HUDEP-2 (cell line): ENCODE measurements around the gene PHF24.
"Not testable (repeated sequence)": the region's sequence is repeated elsewhere in the genome, so short reads cannot be mapped to it uniquely, and the experiment has no call there.

ENCODE experiments used
- DNase-seq, 76 experiments: peaks; one replicate each; lab custom pipeline; 2025; ENCODE audit not compliant: unreplicated experiment in 76 of 76; lab: John Stamatoyannopoulos, UW

The PHF24 gene

DNA sequence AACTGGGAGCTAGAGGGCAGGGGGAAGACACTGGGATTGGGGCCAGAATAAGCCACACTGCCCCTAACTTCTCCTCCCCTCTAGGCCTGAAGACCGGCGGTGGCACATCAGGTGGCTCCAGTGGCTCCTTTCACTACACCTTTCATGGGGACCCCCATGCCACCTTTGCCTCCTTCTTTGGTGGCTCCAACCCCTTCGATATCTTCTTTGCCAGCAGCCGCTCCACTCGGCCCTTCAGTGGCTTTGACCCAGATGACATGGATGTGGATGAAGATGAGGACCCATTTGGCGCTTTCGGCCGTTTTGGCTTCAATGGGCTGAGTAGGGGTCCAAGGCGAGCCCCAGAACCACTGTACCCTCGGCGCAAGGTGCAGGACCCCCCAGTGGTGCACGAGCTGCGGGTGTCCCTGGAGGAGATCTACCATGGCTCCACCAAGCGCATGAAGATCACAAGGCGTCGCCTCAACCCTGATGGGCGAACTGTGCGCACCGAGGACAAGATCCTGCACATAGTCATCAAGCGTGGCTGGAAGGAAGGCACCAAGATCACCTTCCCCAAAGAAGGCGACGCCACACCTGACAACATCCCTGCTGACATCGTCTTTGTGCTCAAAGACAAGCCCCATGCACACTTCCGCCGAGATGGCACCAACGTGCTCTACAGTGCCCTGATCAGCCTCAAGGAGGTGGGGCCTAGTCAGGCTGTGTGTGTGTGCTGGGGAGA, 38.3 kb downstream of the PHF24 start:
- DNase-seq, result no peak

DNA sequence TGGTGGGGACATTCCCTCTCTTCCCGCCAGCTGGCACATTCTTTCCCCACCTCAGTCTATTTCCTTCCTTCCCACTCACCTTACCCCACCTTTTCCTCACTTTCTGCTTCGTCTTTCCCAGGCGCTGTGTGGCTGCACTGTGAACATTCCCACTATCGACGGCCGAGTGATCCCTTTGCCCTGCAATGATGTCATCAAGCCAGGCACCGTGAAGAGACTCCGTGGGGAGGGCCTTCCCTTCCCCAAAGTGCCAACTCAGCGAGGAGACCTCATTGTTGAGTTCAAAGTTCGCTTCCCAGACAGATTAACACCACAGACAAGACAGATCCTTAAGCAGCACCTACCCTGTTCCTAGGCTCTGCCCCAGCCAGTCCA, 38.8 kb downstream of the PHF24 start:
- no peak for DNase-seq

DNA sequence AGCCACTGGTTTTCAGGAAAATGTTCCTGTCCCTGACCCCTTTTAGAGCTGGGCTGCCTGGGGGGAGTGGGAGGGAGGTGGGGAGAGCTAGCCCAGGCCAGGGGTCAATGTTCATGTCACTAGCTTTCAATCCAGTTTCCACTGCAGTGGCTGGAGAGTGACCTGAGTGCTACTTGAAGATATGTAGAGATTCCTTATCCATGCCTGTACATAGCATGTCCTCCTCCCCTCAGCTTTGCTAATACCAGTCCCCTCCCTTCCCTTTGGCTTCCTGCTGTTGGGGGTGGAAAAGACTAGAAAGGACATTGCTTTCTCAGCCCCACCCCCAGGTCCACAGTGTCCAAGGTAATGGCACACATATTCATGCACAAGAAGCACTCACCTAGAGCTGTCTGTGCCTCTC, 39.3 kb downstream of the PHF24 start:
- no peak for DNase-seq

DNA sequence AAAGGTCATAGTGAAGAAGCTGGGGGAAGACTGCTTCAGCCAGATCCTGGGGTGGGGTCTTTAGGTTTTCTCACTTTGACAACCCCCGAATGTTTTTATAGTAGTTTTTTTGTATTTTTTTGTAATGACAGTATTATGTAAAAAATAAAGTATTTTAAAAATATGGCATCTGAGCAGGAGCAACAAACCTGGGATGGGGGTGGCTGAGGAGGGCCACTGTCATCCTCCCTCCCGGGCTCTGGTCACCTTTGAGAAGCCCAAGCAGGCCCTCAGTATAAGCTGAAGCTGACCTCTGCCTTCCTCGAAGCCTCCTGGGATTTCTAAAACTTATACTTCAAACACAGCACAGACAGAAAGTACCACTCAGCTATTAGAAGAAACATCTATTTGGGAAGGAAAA, 40.2 kb downstream of the PHF24 start:
- DNase-seq, result no peak

DNA sequence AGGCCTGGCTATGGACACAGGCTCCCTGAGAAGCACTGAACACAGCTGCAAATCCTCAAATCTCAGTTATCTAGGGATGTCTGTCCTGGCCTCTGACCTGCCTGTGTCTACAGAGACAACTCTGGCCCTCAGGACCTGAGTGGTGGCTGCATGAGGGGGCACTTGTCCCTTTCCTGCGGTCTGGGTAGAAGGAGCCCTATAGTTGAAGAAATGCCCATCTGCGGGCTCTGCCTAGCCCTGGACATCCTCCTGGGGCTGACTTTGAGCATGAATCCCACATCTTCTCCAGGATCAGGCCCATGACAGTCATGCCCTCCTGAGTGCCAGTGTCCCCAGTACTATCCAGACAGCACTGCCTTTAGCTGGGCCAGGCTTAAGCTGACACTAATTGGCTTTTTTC, 41.5 kb downstream of the PHF24 start:
- DNase-seq, result no peak

DNA sequence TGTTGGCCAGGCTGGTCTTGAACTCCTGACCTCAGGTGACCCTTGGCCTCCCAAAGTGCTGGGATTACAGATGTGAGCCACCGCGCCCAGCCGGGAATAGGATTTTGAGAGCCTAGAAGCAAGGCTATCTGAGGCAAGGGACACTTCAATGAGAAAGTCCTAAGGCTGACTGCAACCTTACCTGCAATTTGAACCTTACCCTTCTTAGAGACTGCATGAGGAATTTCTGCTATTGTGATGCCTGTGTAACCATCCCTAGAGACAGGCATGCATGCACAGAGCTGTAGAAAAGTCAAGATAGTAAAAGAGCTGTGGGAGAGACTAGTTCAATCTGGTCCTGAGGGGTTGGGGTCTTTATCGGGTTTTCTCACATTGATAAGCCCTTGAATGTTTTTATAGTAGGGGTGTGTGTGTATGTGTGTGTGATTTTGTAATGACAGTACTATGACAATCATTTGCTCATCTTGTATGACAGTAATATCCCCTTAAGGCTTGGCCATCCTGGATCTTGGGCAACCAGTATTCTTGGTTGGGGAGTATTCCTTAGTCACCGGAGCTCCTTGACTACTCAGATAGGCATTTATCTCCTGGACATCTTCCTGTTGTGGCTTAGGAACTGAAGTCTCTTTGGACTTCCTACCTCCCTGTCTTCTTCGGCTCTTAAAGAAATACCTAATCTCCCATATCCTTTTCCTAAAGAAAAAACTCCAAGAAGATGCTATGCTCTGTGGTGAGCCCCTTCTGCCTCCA, 42.6 kb downstream of the PHF24 start:
- no peak for DNase-seq

DNA sequence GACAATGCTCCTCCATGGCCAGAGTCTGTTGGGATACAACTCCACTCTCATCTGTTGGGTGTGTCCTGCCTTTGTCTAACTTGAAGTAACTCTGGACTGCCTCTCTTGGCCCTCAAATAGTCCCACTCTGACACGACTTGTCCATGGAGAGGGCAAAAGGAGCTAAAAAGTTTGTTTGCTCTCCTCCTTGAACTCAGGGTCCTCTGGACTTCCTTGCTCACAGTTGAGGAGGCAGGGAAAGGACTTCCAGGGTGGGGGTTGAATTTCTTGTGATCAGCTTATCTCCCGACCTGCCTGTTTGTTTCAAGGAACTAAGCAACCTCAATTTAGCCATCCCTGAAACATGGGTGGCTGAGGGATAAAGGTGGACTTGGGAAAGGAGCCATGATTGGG, 43.2 kb downstream of the PHF24 start:
- DNase-seq, result no peak

DNA sequence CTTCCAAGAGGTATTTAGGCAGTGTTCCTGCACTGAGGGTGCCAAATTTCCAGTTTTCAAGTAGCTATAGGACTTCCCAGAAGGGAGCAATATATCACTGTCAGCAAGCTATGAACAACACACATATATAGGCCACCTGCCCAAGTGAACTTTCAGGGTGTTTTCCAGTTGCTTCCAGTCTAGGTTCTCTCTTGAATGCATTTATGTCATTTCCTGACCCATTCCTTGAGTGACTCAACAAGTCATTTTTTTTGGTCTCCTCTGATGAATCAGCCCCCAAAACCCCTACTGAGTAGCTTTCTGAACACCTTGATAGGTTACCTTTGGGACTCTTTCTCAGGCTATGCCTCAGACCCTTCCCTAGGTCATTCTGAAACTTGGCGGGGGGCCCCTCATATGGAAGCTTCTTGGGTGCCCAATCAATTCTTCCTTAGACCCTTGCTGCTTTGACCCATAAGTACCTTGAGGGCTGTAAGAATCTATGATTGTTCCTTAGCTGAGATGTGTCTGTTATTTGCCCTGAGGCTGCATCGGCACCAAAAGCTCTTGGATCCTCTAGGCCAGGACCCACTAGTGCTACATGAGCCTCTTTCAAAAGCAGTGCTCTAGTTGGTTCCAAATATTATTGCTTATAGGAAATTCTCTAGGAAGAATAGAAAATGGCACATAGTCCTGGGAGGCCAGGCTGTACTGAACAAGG, 43.9 kb downstream of the PHF24 start:
- DNase-seq, result no peak

DNA sequence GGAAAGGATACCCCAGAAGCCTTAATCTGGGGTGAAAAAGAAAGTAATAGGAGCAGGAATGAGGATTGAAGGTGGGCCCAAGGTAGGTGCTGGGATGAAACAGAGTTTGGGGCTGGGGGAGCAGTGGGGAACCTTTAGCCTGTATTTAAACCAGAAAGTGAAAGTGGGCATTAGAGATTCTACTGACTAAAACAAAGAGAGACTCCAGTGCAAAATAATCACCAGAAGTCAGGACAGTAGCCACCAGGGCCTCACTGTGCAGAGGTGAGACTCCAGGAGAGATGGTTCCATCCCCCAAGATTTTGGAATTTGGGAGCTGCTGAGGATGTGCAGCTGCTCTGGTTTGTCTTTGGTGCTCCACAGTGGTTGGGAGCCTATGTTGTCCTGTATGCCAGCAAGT, 44.5 kb downstream of the PHF24 start:
- no peak for DNase-seq

DNA sequence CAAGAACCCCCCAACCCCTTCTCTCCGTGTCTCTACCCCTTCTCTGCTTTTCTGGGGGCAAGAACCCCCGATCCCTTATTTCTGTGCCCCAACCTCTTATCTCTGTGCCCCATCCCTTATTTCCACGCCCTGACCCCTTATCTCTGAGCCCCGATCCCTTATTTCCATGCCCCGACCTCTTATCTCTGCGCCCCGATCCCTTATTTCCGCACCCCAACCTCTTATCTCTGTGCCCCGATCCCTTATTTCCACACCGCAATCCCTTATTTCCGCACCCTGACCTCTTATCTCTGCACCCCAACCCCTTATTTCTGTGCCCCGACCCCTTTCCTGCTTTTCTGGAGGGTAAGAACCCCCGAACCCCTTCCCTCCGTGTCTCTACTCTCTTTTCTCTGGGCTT, 46.2 kb downstream of the PHF24 start:
- DNase-seq, result not testable (repeated sequence)

DNA sequence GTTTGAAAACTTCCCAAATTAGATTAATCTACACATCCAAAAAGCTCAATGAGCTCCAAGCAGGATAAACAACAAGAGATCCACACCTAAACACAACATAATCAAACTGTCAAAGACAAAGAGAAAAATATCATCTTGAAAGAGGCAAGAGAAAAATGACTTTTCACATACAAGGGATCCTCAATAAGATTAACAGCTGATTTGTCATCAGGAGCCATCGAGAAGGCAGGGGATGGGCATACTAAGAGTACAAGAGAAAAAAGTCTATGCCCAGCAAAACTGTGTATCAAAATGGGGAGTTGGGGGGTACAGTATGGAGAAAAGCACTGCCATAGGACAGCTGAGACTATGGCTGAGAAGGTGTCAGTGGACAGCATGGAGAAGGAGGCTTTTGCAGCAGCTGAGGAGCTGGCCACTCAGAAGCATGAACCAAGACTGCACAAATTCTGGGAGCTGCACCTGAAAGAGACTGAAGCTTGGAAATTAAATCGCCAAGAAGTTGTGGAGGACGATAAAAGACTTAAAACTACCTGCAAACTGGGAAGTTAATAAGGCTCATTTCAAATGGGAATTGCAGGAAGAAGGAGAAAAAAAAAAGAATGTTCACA, 52.4 kb downstream of the PHF24 start:
- no peak for DNase-seq

DNA sequence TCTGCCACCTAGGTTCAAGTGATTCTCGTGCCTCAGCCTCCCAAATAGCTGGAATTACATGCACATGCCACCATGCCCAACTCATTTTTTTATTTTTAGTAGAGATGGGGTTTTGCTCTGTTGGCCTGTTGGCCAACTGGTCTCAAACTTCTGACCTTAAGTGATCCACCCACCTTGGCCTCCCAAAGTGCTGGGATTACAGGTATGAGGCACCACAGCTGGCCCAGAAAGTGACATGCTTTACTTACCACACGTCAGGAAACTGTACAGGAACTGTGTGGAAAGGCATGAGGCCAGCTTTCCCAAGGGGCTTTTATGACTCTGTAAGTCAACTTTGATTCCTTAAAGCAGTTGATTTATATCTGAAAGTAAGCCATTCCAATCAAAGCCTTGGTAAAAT, 56.4 kb downstream of the PHF24 start:
- DNase-seq, result no peak

DNA sequence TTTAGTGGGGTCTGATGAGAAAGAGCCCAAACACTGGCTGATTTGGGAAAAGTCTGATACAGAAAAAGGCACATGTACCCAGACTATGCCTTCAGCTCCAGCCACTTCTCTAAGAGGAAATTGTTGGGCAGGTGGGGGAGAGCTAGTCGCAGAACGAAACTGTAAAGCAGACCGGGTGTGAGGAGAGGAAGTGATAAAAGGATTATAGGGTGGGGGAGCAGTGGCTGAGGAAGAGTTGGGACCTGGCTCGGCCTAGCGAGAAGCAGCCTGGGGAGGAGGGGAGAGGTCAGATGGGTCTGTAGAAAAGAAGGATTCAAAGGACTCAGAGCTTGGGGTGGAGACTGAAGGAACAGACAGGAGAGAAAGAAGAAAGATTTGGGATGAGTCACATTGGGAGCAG, 65.4 kb downstream of the PHF24 start:
- not testable (repeated sequence) for DNase-seq

DNA sequence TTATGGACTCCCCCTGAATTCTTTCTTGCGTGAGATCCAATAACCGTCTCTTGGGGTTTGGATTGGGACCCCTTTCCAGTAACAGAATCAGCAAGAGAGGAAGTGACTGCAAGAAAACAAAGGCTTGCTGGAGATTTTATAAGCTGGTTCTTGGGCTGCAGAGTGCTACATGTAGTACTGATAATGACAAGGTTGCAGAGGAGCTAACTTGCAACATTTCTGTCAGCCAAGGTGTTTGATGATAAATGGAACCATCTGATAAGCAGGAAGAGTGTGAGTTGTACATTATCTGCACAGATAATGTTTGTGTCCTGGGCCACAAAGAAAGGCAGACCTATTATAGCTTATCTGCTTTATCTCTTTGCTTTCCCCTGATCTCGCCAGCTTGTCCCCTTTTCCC, 68.6 kb downstream of the PHF24 start:
- no peak for DNase-seq

DNA sequence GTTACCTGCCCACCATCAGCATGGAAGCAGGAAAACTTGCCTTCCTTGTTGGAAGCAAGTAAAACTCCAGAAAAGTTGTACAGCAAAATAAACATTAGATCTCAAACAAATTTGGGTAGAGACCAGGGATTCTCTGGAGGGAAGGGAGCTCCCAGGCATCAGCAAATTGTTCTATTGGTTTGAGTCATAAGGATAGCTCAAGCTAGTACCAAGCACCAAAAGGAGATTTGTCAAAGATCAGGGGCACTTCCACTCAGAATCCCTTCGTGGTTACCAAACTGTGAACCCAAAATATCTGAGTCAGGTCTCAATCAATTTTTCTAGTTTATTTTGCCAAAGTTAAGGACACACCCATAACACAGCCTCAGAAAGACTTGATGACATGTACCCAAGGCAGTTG, 69.3 kb downstream of the PHF24 start:
- DNase-seq, result no peak

DNA sequence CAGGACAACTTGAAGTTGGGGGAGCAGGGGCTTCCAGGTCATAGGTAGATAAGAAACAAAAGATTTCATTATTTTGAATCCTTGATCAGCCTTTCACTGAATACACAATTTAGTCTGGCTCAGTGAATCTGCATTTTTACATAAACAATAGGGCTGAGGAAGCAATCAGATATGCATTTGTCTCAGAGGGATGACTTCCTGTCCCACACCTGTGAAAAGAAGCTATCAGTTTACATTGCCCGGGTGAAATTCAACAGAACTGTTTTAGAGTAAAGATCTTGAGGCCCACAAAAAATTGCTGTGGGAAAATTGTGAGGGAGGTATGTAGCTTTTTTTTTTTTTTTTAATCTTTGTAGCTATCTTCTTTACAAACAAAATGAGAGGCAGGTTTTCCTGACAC, 69.8 kb downstream of the PHF24 start:
- no peak for DNase-seq

DNA sequence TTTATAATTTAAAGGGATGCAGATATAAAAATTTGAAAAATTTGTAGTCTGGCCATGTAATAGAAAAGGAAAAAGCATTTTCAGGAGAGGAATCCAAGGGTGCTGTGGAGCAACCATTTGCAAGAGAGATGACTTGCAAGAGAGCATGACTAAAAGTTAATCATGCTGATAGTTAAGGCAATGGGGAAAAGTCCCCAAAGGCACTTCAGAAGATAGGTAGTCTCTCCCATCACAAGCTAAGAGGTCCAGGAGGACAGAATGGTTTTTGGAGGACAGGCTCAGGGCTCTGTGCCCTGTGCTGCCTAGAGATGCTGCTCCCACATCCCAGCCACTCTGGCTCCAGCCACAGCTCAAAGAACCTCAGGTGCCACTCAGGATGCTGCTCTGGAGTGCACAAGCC, 70.3 kb downstream of the PHF24 start:
- DNase-seq, result no peak

DNA sequence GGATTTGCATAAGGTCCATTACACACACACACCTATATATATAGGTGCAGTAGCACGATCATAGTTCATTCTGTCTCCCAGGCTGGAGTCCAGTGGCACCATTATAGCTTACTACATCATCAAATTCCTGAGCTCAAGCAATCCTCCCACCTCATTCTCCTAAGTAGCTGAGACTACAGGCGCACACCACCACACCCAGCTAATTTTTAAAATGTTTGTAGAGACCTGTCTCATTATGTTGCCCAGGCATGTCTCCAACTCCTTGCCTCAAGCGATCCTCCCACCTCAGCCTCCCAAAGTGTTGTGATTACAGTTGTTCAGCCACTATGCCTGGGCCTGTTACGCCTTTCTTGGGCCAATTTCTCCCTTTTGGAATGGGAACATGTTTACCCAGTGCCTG, 71.2 kb downstream of the PHF24 start:
- no peak for DNase-seq

DNA sequence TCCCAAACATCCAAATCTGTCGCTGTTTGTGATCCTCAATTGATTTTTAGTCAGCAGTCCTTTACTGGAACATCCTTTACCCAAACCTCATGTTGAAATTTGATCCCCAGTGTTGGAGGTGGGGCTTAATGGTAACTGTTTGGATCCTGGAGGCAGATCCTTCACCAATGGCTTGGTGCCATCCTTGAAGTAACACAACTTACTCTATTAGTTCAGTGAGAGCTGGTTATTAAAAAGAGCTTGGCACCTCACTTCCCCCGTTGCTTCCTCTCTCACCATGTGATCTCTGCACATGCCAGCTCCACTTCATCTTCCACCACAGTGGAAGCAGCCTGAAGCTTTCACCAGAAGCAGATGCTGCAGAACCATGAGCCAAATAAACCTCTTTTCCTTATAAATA, 71.8 kb downstream of the PHF24 start:
- no peak for DNase-seq
